HEK293T (cell line): ENCODE measurements around the gene DPY30.
"Not testable (repeated sequence)": the region's sequence is repeated elsewhere in the genome, so short reads cannot be mapped to it uniquely, and the experiment has no call there.

Experiments used
- ARNT ChIP-seq: fragments of 450-650 bp; IDR thresholded peaks from 2 replicates; pipeline ENCODE4 v1.6.1; 2017; ENCODE audit warnings: mild to moderate bottlenecking
- BHLHE40 ChIP-seq: fragments of 450-650 bp; IDR thresholded peaks from 2 replicates; pipeline ENCODE4 v1.6.1; 2016; ENCODE audit warnings: mild to moderate bottlenecking, moderate library complexity, borderline replicate concordance
- FOXA1 ChIP-seq: fragments of 450-650 bp; IDR thresholded peaks from 2 replicates; pipeline ENCODE4 v1.6.1; 2016; ENCODE audit warnings: mild to moderate bottlenecking
- FOXK2 ChIP-seq: fragments of 450-650 bp; IDR thresholded peaks from 2 replicates; pipeline ENCODE4 v1.6.1; 2016; ENCODE audit warnings: mild to moderate bottlenecking
- FOXM1 ChIP-seq: fragments of 450-650 bp; IDR thresholded peaks from 2 replicates; pipeline ENCODE4 v1.6.1; 2017; ENCODE audit warnings: mild to moderate bottlenecking, borderline replicate concordance
- HDGF ChIP-seq: fragments of 450-650 bp; IDR thresholded peaks from 2 replicates; pipeline ENCODE4 v1.6.1; 2017; ENCODE audit warnings: antibody characterized with exemption, borderline replicate concordance
- NFRKB ChIP-seq: fragments of 450-650 bp; IDR thresholded peaks from 2 replicates; pipeline ENCODE4 v1.6.1; 2016; ENCODE audit warnings: mild to moderate bottlenecking, moderate library complexity
- SP1 ChIP-seq: fragments of 450-650 bp; IDR thresholded peaks from 2 replicates; pipeline ENCODE4 v1.6.1; 2017
- SUZ12 ChIP-seq: fragments of 450-650 bp; IDR thresholded peaks from 2 replicates; pipeline ENCODE4 v1.6.1; 2016; ENCODE audit warnings: mild to moderate bottlenecking
- ZNF384 ChIP-seq: fragments of 450-650 bp; IDR thresholded peaks from 2 replicates; pipeline ENCODE4 v1.6.1; 2016

DNA sequence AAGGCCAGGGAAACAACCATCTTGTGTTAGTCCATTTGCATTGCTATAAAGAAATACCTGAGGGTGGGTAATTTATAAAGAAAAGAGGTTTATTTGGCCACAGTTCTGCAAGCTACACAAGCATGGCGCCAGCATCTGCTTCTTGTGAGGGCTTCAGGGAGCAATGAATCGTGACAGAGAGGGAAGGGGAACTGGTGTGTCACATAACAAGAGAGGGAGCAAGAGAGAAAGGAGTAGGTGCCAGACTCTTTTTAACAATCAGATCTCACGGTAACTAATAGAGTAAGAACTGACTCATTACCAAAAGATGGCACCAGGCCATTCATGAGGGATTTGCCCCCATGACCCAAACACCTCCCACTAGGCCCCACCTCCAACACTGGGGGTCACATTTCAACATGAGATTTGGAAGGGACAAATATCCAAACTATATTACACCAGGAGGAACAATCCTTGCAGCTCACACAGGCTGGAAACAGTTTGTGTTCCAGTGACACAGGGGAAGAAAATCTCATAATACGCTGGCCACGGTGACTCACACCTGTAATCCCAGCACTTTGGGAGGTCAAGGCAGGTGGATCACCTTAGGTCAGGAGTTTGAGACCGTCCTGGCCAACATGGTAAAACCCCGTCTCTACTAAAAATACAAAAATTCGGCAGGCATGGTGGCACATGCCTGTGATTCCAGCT is 5.3 kb downstream of the DPY30 start:
- not testable (repeated sequence) for TF ChIP-seq SUZ12, ARNT, ZNF384, FOXM1, NFRKB, FOXK2, HDGF, SP1, BHLHE40, FOXA1
